Left ventricle myocardium inferior (tissue), 1 donor: ENCODE data around the gene STARD3. TPM values are rescaled to one million over a fixed set of nuclear protein-coding genes. Genes with fewer than 3 reads are reported as not detected.

Source experiments
- DNase-seq: peaks from one replicate; pipeline ENCODE4 v3.0.0-alpha.2; 2020
- H3K27ac ChIP-seq: fragments of 200-600 bp; replicated peaks from 2 replicates; pipeline ENCODE4 v1.8.0; 2021
- H3K27me3 ChIP-seq: fragments of 200-600 bp; 2 replicates; pipeline ENCODE4 v1.8.0; 2021; ENCODE audit warnings: low read depth
- H3K36me3 ChIP-seq: fragments of 200-600 bp; 2 replicates; pipeline ENCODE4 v1.8.0; 2021
- H3K4me1 ChIP-seq: fragments of 200-600 bp; 2 replicates; pipeline ENCODE4 v1.8.0; 2021
- H3K4me3 ChIP-seq: fragments of 200-600 bp; 2 replicates; pipeline ENCODE4 v1.8.0; 2021; ENCODE audit warnings: mild to moderate bottlenecking, moderate library complexity
- H3K9me3 ChIP-seq: fragments of 200-600 bp; replicated peaks from 2 replicates; pipeline ENCODE4 v1.8.0; 2021
- CTCF ChIP-seq: fragments of 200-600 bp; IDR thresholded peaks from 2 replicates; pipeline ENCODE4 v1.8.0; 2021; ENCODE audit warnings: antibody characterized with exemption, mild to moderate bottlenecking, borderline replicate concordance
- intact Hi-C: fragments of 100-400 bp; cut with micrococcal nuclease; formaldehyde crosslinking; loops from one replicate; pipeline ENCODE4 v1.11.0; 2022
- total RNA-seq: library from RNA; stranded (reverse); fragmentation: NEBNext Ultra II Directional; extraction: Animal tissue kit (Norgen Biotek cat#: 25700); gene quantifications from one replicate; pipeline ENCODE4 v1.2.1, GENCODE V29; 2021
- donor health status: DM: no; HTN: yes; CAD: no; lungs with severe emphysema.

Gene STARD3
- total RNA-seq, 1 donor from 2014 or later, result 15.7 TPM

GRCh38 chr17:39617100-39617445, 19.9 kb upstream of the STARD3 start:
- Histone ChIP-seq H3K4me1 (peaks cover 14% of the 10 kb centered on the region), H3K36me3 (no peaks in the 10 kb centered on the region), H3K27me3 (peaks cover 47% of the 10 kb centered on the region), H3K9me3 (no peaks in the 10 kb centered on the region), H3K4me3 (peak overlapping the region; percentile 70), H3K27ac (no peak overlapping the region)
- no peak for TF ChIP-seq CTCF
- no peak for DNase-seq
- intact Hi-C loops, result no loop called here

GRCh38 chr17:39617446-39618245, 19.3 kb upstream of the STARD3 start:
- intact Hi-C loops, result no loop called here
- Histone ChIP-seq H3K9me3 (no peaks in the 10 kb centered on the region), H3K4me1 (peaks cover 18% of the 10 kb centered on the region), H3K27ac (peak overlapping the region; percentile 60), H3K27me3 (peaks cover 41% of the 10 kb centered on the region), H3K36me3 (no peaks in the 10 kb centered on the region), H3K4me3 (peak overlapping the region; percentile 70)
- no peak for TF ChIP-seq CTCF
- peak; percentile 66 for DNase-seq

- H3K4me1 ChIP-seq, result peaks cover 23% of the 10 kb centered on the region
- peak overlapping the region; percentile 60 for H3K27ac ChIP-seq
- TF ChIP-seq CTCF, result no peak
- intact Hi-C loops, result no loop called here
- peaks cover 34% of the 10 kb centered on the region for H3K27me3 ChIP-seq
- H3K4me3 ChIP-seq, result peak overlapping the region; percentile 70
- no peaks in the 10 kb centered on the region for H3K36me3 ChIP-seq
- no peaks in the 10 kb centered on the region for H3K9me3 ChIP-seq
- no peak for DNase-seq
Observed at GRCh38 chr17:39618246-39618913, 18.6 kb upstream of the STARD3 start.

- no peaks in the 10 kb centered on the region for H3K9me3 ChIP-seq
- H3K27ac ChIP-seq, result no peak overlapping the region
- peaks cover 33% of the 10 kb centered on the region for H3K27me3 ChIP-seq
- H3K36me3 ChIP-seq, result no peaks in the 10 kb centered on the region
- no peak for TF ChIP-seq CTCF
- no peak for DNase-seq
- peaks cover 27% of the 10 kb centered on the region for H3K4me1 ChIP-seq
- peak overlapping the region; percentile 70 for H3K4me3 ChIP-seq
- intact Hi-C loops, result no loop called here
Observed at GRCh38 chr17:39618956-39619785, 17.8 kb upstream of the STARD3 start.

- peaks cover 27% of the 10 kb centered on the region for H3K4me1 ChIP-seq
- no peak for TF ChIP-seq CTCF
- no peak for DNase-seq
Observed at GRCh38 chr17:39619786-39620101, 17.2 kb upstream of the STARD3 start.

More at GRCh38 chr17:39619786-39620101, 17.2 kb upstream of the STARD3 start:
- H3K4me3 ChIP-seq, result no peak overlapping the region
- no peak overlapping the region for H3K27ac ChIP-seq
- intact Hi-C loops, result loop anchor here (5.0 kb wide), 1 partner anchor 72 kb away; no protein-coding TSS in a partner anchor
- H3K9me3 ChIP-seq, result no peaks in the 10 kb centered on the region
- no peaks in the 10 kb centered on the region for H3K36me3 ChIP-seq
- H3K27me3 ChIP-seq, result peaks cover 33% of the 10 kb centered on the region
